GM12872 (cell line): Measurements from ENCODE around the gene MCCC2.

Experiments used
- TF ChIP-seq, protein P1 (sequence below): IDR thresholded peaks from 3 replicates; pipeline ENCODE4 v1.5.1; 2011; ENCODE audit warnings: low read depth, mild to moderate bottlenecking, low read length, moderate library complexity; ENCODE audit not compliant: insufficient read depth

The MCCC2 gene

DNA sequence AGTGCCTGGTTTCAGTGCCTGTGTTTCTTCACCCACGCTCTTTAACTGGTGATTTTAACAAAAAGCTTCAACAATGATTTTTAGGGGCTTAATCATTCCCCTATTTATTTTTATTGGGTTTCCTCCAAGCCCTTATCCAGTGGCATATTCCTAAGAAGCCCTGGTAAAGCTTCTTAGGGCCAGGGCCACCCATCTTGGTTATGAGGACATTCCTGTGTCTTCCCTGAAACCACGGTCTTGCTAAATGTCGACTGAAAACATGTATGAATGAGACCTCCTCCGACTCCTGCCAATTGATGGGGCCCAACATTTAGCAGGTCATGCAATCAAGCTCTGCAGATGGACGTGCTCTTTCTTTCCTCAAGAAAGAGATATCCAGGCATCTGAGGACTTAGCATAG, 118.3 kb downstream of the MCCC2 start:
- TF ChIP-seq, protein P1, sequence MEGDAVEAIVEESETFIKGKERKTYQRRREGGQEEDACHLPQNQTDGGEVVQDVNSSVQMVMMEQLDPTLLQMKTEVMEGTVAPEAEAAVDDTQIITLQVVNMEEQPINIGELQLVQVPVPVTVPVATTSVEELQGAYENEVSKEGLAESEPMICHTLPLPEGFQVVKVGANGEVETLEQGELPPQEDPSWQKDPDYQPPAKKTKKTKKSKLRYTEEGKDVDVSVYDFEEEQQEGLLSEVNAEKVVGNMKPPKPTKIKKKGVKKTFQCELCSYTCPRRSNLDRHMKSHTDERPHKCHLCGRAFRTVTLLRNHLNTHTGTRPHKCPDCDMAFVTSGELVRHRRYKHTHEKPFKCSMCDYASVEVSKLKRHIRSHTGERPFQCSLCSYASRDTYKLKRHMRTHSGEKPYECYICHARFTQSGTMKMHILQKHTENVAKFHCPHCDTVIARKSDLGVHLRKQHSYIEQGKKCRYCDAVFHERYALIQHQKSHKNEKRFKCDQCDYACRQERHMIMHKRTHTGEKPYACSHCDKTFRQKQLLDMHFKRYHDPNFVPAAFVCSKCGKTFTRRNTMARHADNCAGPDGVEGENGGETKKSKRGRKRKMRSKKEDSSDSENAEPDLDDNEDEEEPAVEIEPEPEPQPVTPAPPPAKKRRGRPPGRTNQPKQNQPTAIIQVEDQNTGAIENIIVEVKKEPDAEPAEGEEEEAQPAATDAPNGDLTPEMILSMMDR: no peak

DNA sequence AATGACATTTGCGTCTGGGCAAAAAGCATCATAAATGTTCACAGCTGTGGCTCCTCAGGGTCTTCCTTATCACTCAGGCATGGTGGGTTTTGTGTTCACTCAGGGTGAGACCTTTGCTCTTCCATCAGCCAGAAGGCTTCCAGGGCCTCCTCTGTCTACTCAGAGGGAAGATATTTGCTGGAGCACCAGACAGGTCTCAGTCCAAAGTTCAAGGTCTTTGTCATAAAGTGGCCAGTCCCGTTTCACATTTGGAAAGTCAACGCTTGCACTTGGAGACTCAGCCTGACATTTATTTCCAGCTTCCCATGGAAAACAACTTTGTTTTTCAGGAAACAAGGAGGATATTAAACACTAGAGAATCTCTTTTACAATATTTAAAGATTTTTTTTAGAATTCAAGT, 119.8 kb downstream of the MCCC2 start:
- TF ChIP-seq, protein P1: no peak
